Ishikawa (cell line): ENCODE measurements around the gene DIAPH1.

Experiments used
- CEBPB ChIP-seq: IDR thresholded peaks from 2 replicates; pipeline ENCODE4 v1.6.1; 2012
- CREB1 ChIP-seq: IDR thresholded peaks from 2 replicates; pipeline ENCODE4 v1.6.1; 2012; ENCODE audit warnings: low read depth
- EGR1 ChIP-seq: IDR thresholded peaks from 2 replicates; pipeline ENCODE4 v1.6.1; 2012
- EP300 ChIP-seq: IDR thresholded peaks from 2 replicates; pipeline ENCODE4 v1.6.1; 2012; ENCODE audit warnings: borderline replicate concordance
- FOXM1 ChIP-seq: IDR thresholded peaks from 2 replicates; pipeline ENCODE4 v1.6.1; 2012; ENCODE audit warnings: low read depth, borderline replicate concordance
- NFIC ChIP-seq: IDR thresholded peaks from 2 replicates; pipeline ENCODE4 v1.6.1; 2012
- RAD21 ChIP-seq: IDR thresholded peaks from 2 replicates; pipeline ENCODE4 v1.6.1; 2012; ENCODE audit warnings: low read depth
- REST ChIP-seq: IDR thresholded peaks from 2 replicates; pipeline ENCODE4 v1.6.1; 2012; ENCODE audit warnings: low read depth, mild to moderate bottlenecking
- TAF1 ChIP-seq: IDR thresholded peaks from 2 replicates; pipeline ENCODE4 v1.6.1; 2012; ENCODE audit warnings: low read depth, mild to moderate bottlenecking
- TCF12 ChIP-seq: IDR thresholded peaks from 2 replicates; pipeline ENCODE4 v1.6.1; 2012; ENCODE audit warnings: low read depth
- TEAD4 ChIP-seq: IDR thresholded peaks from 2 replicates; pipeline ENCODE4 v1.6.1; 2012
- YY1 ChIP-seq: IDR thresholded peaks from 2 replicates; pipeline ENCODE4 v1.6.1; 2012; ENCODE audit warnings: low read depth
- ZBTB7A ChIP-seq: IDR thresholded peaks from 2 replicates; pipeline ENCODE4 v1.6.1; 2012; ENCODE audit warnings: low read depth
- TF ChIP-seq, protein P1 (sequence below): IDR thresholded peaks from 2 replicates; pipeline ENCODE4 v1.6.1; 2012
- TF ChIP-seq, protein P2 (sequence below): IDR thresholded peaks from 2 replicates; pipeline ENCODE4 v1.6.1; 2012

DIAPH1 gene

GRCh38 chr5:141570655-141571054, 48.1 kb downstream of the DIAPH1 start:
- TF ChIP-seq RAD21 (no peak), TAF1 (no peak), EGR1 (no peak), NFIC (no peak), EP300 (no peak), CEBPB (no peak), FOXM1 (no peak), TCF12 (no peak), CREB1 (no peak), TEAD4 (no peak), YY1 (no peak), REST (no peak), ZBTB7A (no peak)
- TF ChIP-seq, protein P1, sequence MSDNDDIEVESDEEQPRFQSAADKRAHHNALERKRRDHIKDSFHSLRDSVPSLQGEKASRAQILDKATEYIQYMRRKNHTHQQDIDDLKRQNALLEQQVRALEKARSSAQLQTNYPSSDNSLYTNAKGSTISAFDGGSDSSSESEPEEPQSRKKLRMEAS, result no peak
- TF ChIP-seq, protein P2, sequence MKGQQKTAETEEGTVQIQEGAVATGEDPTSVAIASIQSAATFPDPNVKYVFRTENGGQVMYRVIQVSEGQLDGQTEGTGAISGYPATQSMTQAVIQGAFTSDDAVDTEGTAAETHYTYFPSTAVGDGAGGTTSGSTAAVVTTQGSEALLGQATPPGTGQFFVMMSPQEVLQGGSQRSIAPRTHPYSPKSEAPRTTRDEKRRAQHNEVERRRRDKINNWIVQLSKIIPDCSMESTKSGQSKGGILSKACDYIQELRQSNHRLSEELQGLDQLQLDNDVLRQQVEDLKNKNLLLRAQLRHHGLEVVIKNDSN, result no peak

- no peak for TF ChIP-seq FOXM1
- TF ChIP-seq NFIC, result no peak
- TF ChIP-seq EP300, result no peak
- TF ChIP-seq, protein P1, result no peak
- no peak for TF ChIP-seq REST
- TF ChIP-seq EGR1, result no peak
- TF ChIP-seq TCF12, result no peak
- no peak for TF ChIP-seq TAF1
- no peak for TF ChIP-seq CREB1
- TF ChIP-seq RAD21, result no peak
Measured at GRCh38 chr5:141567513-141568117, 51.2 kb downstream of the DIAPH1 start.

DNA sequence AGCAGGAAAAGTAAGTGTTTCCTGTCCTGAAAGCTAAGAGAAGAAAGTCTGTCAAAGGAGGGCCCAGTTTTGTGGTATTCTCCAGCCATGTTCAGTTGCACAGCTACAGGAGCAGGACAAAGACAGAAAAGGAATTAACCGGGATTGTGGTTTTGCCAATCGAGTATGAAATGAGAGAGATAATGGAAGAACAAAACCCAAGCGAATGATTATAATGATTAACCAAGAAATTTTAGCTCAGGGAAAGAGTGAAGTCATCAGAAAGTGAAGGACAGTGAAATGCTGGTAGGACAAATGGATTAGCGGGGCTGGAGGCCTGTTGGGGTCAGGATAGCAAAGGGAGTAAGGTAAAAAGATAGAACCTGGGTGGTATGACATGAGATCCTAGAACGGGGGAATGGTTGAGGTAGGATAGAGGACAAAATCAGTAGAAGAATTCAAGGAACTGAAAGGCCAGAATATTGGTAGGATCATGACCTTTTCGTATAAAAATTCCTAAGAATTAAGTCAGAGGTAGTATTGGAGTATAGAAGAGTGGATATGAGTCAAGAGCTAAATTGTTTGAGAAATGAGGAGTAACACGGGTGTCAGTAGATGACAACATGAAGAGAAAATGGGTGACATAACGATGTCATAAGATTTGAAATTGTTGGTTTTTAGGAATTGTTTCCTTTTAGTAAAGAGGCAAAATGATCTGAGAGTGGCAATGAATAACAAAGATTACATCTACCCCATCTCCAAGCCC, 52.8 kb downstream of the DIAPH1 start:
- TF ChIP-seq EP300 (no peak), TCF12 (no peak), REST (no peak), TEAD4 (no peak), RAD21 (no peak), EGR1 (no peak), TAF1 (no peak), YY1 (no peak), NFIC (no peak), FOXM1 (no peak)

GRCh38 chr5:141564216-141564692, 54.5 kb downstream of the DIAPH1 start:
- TF ChIP-seq RAD21, result peak; percentile 48
- no peak for TF ChIP-seq TCF12
- TF ChIP-seq EP300, result peak; percentile 22; the same call in 1 of the 2 replicates
- peak; percentile 44; the same call in 1 of the 2 replicates for TF ChIP-seq YY1
- TF ChIP-seq CEBPB, result no peak
- no peak for TF ChIP-seq EGR1
- no peak for TF ChIP-seq REST
- peak; percentile 35; the same call in 1 of the 2 replicates for TF ChIP-seq NFIC
- no peak for TF ChIP-seq ZBTB7A
- TF ChIP-seq CREB1, result peak; percentile 94
- TF ChIP-seq, protein P1, result peak; percentile 56; the same call in 1 of the 2 replicates
- no peak for TF ChIP-seq TAF1
- TF ChIP-seq, protein P2, result no peak
- TF ChIP-seq FOXM1, result no peak
- TF ChIP-seq TEAD4, result peak; percentile 11; the same call in 1 of the 2 replicates
